OCI-LY1 (cell line): ENCODE results near the gene RNF17.

Experiments
- H2AFZ ChIP-seq: fragments of 200-600 bp; sonication (generic), shearing (Covaris generic); 2 replicates; pipeline ENCODE4 v1.6.0; 2014; ENCODE audit warnings: antibody characterized with exemption, mild to moderate bottlenecking, low read length
- H3F3A ChIP-seq: fragments of 200-600 bp; sonication (generic), shearing (Covaris generic); 2 replicates; pipeline ENCODE4 v1.6.0; 2014; ENCODE audit warnings: mild to moderate bottlenecking, antibody characterized with exemption, low read length, moderate library complexity; ENCODE audit not compliant: insufficient read depth
- H3K27ac ChIP-seq: fragments of 200-600 bp; sonication (generic); 2 replicates; pipeline ENCODE4 v1.5.1; 2014; ENCODE audit warnings: low read length, mixed run types, mild to moderate bottlenecking, low read depth; ENCODE audit not compliant: poor library complexity, severe bottlenecking
- H3K27me3 ChIP-seq: fragments of 200-600 bp; sonication (generic); 2 replicates; pipeline ENCODE4 v1.6.0; 2014; ENCODE audit warnings: antibody characterized with exemption, mild to moderate bottlenecking, low read length, moderate library complexity; ENCODE audit not compliant: insufficient read depth
- H3K36me3 ChIP-seq: fragments of 200-600 bp; sonication (generic); 2 replicates; pipeline ENCODE4 v1.6.1; 2014; ENCODE audit warnings: mild to moderate bottlenecking, antibody characterized with exemption, low read length, moderate library complexity, mixed read lengths; ENCODE audit not compliant: insufficient read depth
- H3K4me1 ChIP-seq: fragments of 200-600 bp; sonication (generic); 2 replicates; pipeline ENCODE4 v1.5.1; 2014; ENCODE audit warnings: mild to moderate bottlenecking, low read length, moderate library complexity; ENCODE audit not compliant: insufficient read depth, severe bottlenecking
- H3K4me2 ChIP-seq: fragments of 200-600 bp; sonication (generic), shearing (Covaris generic); 2 replicates; pipeline ENCODE4 v1.6.1; 2014; ENCODE audit warnings: low read length
- H3K4me3 ChIP-seq: fragments of 200-600 bp; sonication (generic); 2 replicates; pipeline ENCODE4 v1.5.1; 2014; ENCODE audit warnings: low read length, low read depth, mild to moderate bottlenecking, mixed read lengths; ENCODE audit not compliant: poor library complexity, severe bottlenecking
- H3K79me2 ChIP-seq: fragments of 200-600 bp; shearing (Covaris generic); 2 replicates; pipeline ENCODE4 v1.6.1; 2016; ENCODE audit warnings: mixed run types, low read length, mixed read lengths; ENCODE audit not compliant: insufficient read depth
- H3K9ac ChIP-seq: fragments of 200-600 bp; sonication (generic), shearing (Covaris generic); 2 replicates; pipeline ENCODE4 v1.6.1; 2014; ENCODE audit warnings: mild to moderate bottlenecking, low read length, mixed read lengths
- H3K9me2 ChIP-seq: fragments of 200-600 bp; sonication (generic), shearing (Covaris generic); 2 replicates; pipeline ENCODE4 v1.6.1; 2014; ENCODE audit warnings: low read depth, mild to moderate bottlenecking, low read length, mixed read lengths
- H3K9me3 ChIP-seq: fragments of 200-600 bp; shearing (Covaris generic); 2 replicates; pipeline ENCODE4 v1.6.1; 2014; ENCODE audit warnings: low read length, mixed read lengths
- H4K20me1 ChIP-seq: fragments of 200-600 bp; sonication (generic), shearing (Covaris generic); 2 replicates; pipeline ENCODE4 v1.6.0; 2016; ENCODE audit warnings: mild to moderate bottlenecking, low read length; ENCODE audit not compliant: insufficient read depth
- EZH2 ChIP-seq: fragments of 200-600 bp; sonication (generic), shearing (Covaris generic); IDR thresholded peaks from 2 replicates; pipeline ENCODE4 v1.8.0; 2017; ENCODE audit warnings: borderline replicate concordance, mixed run types, mild to moderate bottlenecking, antibody characterized with exemption, low read length, moderate library complexity, mixed read lengths
- TF ChIP-seq, protein P1 (sequence below): fragments of 200-600 bp; sonication (generic), shearing (Covaris generic); IDR thresholded peaks from 2 replicates; pipeline ENCODE4 v1.5.1; 2017; ENCODE audit warnings: mild to moderate bottlenecking, antibody characterized with exemption, low read length, moderate library complexity, mixed read lengths

The RNF17 gene, protein sequence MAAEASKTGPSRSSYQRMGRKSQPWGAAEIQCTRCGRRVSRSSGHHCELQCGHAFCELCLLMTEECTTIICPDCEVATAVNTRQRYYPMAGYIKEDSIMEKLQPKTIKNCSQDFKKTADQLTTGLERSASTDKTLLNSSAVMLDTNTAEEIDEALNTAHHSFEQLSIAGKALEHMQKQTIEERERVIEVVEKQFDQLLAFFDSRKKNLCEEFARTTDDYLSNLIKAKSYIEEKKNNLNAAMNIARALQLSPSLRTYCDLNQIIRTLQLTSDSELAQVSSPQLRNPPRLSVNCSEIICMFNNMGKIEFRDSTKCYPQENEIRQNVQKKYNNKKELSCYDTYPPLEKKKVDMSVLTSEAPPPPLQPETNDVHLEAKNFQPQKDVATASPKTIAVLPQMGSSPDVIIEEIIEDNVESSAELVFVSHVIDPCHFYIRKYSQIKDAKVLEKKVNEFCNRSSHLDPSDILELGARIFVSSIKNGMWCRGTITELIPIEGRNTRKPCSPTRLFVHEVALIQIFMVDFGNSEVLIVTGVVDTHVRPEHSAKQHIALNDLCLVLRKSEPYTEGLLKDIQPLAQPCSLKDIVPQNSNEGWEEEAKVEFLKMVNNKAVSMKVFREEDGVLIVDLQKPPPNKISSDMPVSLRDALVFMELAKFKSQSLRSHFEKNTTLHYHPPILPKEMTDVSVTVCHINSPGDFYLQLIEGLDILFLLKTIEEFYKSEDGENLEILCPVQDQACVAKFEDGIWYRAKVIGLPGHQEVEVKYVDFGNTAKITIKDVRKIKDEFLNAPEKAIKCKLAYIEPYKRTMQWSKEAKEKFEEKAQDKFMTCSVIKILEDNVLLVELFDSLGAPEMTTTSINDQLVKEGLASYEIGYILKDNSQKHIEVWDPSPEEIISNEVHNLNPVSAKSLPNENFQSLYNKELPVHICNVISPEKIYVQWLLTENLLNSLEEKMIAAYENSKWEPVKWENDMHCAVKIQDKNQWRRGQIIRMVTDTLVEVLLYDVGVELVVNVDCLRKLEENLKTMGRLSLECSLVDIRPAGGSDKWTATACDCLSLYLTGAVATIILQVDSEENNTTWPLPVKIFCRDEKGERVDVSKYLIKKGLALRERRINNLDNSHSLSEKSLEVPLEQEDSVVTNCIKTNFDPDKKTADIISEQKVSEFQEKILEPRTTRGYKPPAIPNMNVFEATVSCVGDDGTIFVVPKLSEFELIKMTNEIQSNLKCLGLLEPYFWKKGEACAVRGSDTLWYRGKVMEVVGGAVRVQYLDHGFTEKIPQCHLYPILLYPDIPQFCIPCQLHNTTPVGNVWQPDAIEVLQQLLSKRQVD (N-terminal part only)

DNA sequence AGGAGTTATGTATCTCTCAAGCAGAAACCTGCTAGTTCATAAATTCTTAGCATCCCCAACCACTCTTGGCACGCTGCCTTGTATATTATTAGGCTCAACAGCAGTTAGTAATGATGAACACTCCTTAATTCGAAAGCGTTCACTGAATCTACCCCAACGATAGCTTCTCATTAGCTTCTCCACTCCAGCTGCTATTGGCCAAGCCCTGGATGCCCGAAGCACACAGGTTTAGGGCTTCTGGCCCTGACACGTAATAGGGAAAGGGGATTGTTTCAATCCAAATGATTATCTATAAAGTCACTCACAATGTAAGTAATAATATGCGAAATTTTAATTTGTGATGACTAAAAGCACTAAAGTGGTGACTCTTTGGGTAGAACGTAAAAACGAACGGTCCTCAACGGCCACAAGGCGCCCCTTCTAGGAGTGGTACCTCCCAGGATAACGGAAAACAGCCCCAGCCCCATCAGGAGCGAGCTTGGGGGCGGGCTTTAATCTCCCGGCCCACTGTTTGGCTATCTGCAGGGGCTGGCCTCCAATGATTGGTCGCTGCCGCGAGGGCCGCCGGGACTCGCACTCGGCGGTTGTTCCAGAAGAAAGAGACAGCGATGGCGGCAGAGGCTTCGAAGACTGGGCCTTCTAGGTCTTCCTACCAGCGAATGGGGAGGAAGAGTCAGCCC is at the start of gene RNF17:
RNF17 (plus strand) TSS at position 574 of the 680 bp plus-strand sequence; CDS start at position 609, 35 bp downstream.
- Histone ChIP-seq H3K4me2 (no peak within 1 kb of the TSS), H3K36me3 (no peaks in the 10 kb centered on the region), H3K79me2 (no peaks in the 10 kb centered on the region), H4K20me1 (no peaks in the 10 kb centered on the region), H2AFZ (no peak within 1 kb of the TSS), H3K9me2 (no peaks in the 10 kb centered on the region), H3K4me1 (no peaks in the 10 kb centered on the region), H3K9me3 (no peaks in the 10 kb centered on the region), H3K27ac (no peak within 1 kb of the TSS), H3K9ac (no peak within 1 kb of the TSS), H3K27me3 (no peaks in the 10 kb centered on the region), H3F3A (no peaks in the 10 kb centered on the region), H3K4me3 (no peak within 1 kb of the TSS)
- TF ChIP-seq, protein P1, sequence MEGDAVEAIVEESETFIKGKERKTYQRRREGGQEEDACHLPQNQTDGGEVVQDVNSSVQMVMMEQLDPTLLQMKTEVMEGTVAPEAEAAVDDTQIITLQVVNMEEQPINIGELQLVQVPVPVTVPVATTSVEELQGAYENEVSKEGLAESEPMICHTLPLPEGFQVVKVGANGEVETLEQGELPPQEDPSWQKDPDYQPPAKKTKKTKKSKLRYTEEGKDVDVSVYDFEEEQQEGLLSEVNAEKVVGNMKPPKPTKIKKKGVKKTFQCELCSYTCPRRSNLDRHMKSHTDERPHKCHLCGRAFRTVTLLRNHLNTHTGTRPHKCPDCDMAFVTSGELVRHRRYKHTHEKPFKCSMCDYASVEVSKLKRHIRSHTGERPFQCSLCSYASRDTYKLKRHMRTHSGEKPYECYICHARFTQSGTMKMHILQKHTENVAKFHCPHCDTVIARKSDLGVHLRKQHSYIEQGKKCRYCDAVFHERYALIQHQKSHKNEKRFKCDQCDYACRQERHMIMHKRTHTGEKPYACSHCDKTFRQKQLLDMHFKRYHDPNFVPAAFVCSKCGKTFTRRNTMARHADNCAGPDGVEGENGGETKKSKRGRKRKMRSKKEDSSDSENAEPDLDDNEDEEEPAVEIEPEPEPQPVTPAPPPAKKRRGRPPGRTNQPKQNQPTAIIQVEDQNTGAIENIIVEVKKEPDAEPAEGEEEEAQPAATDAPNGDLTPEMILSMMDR: no peak
- no peak for TF ChIP-seq EZH2

DNA sequence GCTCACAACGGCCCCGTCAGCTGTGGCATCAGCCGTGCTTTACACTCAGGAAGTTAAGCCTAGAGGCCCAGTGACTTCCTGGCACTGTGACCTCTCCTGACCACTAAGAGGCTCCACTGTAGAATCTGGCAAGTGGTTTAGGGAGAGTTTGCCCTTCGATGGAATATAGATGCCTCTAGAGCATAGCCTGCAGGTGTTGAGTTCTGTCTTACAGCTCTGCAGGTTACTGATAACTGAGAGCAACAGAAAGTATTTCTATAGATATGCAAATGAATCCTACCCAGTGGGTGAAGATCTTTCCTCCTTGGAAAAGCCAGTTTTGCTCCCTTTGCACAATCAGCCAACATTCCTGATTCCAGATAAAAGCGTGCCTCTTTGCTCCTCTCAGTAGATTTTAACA is 48.0 kb upstream of the RNF17 start:
- Histone ChIP-seq H3K4me1 (no peaks in the 10 kb centered on the region), H3K27me3 (no peaks in the 10 kb centered on the region), H3K9ac (no peak overlapping the region), H3K9me3 (no peaks in the 10 kb centered on the region), H3K27ac (no peak overlapping the region), H4K20me1 (no peaks in the 10 kb centered on the region), H3K79me2 (no peaks in the 10 kb centered on the region), H3K9me2 (no peaks in the 10 kb centered on the region), H3K4me2 (no peak overlapping the region), H3K4me3 (no peak overlapping the region), H2AFZ (no peak overlapping the region), H3K36me3 (no peaks in the 10 kb centered on the region), H3F3A (no peaks in the 10 kb centered on the region)
- no peak for TF ChIP-seq EZH2
- TF ChIP-seq, protein P1: no peak

DNA sequence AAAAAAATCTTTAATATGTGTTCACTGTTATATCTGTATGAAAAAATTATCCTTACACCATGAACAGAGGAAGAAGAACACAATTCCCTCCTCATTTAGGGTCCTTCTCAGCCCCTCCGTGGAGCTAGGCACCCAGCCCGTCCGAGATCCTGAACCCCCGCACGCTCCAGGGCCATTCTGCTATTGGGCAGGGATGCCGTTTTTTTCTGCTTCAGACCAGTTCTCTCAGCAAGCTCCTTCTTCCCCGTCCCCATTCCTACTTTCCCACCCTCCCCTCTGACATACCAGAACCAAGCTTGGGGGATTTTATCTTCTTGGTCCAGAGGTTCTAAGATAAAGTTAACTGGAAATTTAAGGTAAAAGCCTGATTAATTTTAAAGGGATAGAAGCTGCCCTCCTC is 47.5 kb upstream of the RNF17 start:
- Histone ChIP-seq H3K9me2 (no peaks in the 10 kb centered on the region), H3K79me2 (no peaks in the 10 kb centered on the region), H3K27ac (no peak overlapping the region), H3K4me3 (no peak overlapping the region), H3K36me3 (no peaks in the 10 kb centered on the region), H3K9ac (no peak overlapping the region), H3K4me1 (no peaks in the 10 kb centered on the region), H3K4me2 (no peak overlapping the region), H3K9me3 (no peaks in the 10 kb centered on the region), H3K27me3 (no peaks in the 10 kb centered on the region), H3F3A (no peaks in the 10 kb centered on the region), H4K20me1 (no peaks in the 10 kb centered on the region), H2AFZ (no peak overlapping the region)
- TF ChIP-seq EZH2: no peak
- TF ChIP-seq, protein P1: no peak
